ENCODE measurements around the gene CCN2.
"Not testable (repeated sequence)": the region's sequence is repeated elsewhere in the genome, so short reads cannot be mapped to it uniquely, and the experiment has no call there.

Gene CCN2

GRCh38 chr6:131908787-131909186, 42.4 kb downstream of the CCN2 start:
- DNase-seq, result not testable (repeated sequence)

DNA sequence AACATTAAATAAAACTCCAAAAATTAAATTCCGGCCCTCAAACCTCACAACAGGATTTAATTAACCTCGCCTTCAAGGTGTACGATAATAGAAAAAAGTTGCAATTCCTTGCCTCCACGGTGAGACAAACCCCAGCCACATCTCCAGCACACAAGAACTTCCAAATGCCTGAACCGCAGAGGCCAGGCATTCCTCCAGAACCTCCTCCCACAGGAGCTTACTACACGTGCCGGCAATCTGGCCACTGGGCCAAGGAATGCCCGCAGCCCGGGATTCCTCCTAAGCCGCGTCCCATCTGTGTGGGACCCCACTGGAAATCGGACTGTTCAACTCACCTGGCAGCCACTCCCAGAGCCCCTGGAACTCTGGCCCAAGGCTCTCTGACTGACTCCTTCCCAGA, 47.4 kb downstream of the CCN2 start:
- DNase-seq, result not testable (repeated sequence)

DNA sequence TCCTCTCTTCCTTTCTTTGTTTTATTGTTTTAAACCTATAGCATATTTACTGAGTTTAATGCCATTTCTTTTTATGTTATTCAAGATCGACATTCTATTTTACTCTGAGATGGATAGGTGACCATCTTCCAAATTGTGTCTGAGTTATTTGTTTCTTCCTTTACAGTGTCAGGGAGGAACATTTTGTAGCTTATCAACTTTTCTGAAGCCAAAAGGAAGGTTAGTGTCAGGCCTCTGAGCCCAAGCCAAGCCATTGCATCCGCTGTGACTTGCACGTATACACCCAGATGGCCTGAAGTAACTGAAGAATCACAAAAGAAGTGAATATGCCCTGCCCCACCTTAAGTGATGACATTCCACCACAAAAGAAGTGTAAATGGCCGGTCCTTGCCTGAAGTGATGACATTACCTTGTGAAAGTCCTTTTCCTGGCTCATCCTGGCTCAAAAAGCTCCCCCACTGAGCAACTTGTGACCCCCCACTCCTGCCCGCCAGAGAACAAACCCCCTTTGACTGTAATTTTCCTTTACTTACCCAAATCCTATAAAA, 49.8 kb downstream of the CCN2 start:
- not testable (repeated sequence) for DNase-seq

DNA sequence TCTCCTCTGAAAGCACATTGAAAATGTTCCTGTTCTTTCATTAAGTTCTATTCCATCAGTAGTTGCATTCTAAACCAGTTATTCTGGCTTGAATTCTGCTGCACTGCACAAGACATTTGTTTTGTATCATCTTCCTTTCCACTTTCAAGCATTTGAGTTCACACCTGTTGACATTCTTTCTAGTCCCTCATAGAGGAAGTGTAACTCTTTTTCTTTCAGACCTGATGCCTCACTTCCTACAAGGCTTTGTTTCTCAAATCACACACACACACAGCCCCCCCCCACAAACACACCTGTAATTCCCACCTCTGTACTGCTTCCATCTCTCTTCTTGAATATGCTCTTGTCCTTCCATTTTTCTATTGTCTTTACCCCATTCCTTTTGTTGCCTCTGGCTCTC, 50.9 kb downstream of the CCN2 start:
- DNase-seq, result no peak

- DNase-seq, result no peak
Measured at GRCh38 chr6:131898718-131899117, 52.5 kb downstream of the CCN2 start.

Data from NCI-H82 (cell line).